Upper lobe of left lung (tissue), 4 donors: ENCODE measurements around the gene PRDX3.

ENCODE experiments used
- POLR2A ChIP-seq, 4 donors: fragments of 450-650 bp; IDR thresholded peaks; one replicate each; pipeline ENCODE4 v1.5.1; 2016 to 2017; ENCODE audit warnings: antibody characterized with exemption in 4 of 4, mild to moderate bottlenecking in 2 of 4
- TF ChIP-seq, protein P1 (sequence below), 6 experiments: fragments of 450-650 bp in 4 of 6; fragments of 200-600 bp in 2 of 6; sonication (generic) in 2 of 6; IDR thresholded peaks; one replicate each; pipeline ENCODE4 v1.5.1; 2016 to 2019; ENCODE audit warnings: antibody characterized with exemption in 6 of 6

DNA sequence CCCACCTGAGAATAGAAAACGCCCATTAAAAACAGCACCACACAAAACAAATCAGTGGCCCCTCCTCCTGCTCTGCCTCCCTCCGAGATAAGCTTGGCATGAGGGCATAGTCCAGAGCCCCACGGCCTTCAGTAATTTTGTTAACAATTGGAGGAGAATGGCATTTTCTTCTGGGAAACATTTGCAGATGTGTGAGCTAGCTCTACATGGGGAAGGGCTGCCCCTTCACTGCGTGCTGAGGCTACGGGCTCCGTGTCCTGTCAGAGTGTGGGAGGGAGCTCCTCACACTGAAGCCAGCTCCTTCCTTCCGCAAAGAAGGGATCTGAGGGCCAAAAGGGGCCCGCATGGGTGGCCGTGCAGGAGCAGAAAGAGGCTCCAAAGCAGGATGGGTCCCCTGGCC, 43.9 kb upstream of the PRDX3 start:
- TF ChIP-seq, protein P1, sequence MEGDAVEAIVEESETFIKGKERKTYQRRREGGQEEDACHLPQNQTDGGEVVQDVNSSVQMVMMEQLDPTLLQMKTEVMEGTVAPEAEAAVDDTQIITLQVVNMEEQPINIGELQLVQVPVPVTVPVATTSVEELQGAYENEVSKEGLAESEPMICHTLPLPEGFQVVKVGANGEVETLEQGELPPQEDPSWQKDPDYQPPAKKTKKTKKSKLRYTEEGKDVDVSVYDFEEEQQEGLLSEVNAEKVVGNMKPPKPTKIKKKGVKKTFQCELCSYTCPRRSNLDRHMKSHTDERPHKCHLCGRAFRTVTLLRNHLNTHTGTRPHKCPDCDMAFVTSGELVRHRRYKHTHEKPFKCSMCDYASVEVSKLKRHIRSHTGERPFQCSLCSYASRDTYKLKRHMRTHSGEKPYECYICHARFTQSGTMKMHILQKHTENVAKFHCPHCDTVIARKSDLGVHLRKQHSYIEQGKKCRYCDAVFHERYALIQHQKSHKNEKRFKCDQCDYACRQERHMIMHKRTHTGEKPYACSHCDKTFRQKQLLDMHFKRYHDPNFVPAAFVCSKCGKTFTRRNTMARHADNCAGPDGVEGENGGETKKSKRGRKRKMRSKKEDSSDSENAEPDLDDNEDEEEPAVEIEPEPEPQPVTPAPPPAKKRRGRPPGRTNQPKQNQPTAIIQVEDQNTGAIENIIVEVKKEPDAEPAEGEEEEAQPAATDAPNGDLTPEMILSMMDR (IDR thresholded peaks at IDR 0.05), result no peak
- TF ChIP-seq POLR2A (IDR thresholded peaks at IDR 0.05), result no peak
